ENCODE data around the gene MRPL39.

The MRPL39 gene

DNA sequence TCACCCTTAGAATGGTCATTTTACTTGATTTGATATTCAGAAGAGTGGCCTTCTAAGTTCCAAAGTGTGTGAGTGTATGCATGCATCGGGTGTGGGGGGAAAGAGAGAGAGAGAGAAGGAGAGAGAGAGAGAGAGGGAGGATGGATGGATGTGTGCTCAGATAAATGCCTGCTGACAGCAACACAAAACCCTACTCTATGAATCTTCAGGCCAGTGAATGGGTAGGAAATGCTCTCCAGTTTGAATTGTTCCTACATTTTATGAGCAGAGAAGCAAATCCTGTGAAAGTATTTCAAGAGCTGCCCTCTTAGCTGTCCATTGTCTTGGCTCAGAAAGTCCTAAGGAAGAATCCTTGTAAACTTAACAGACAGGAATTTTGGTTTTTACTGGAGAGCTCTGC lies 39.2 kb upstream of the MRPL39 start:
- no peak overlapping the region for H2BK120ac ChIP-seq (ENCODE audit: insufficient read depth, low read length, poor library complexity)
- no peak overlapping the region for H4K8ac ChIP-seq (ENCODE audit: low read depth, low read length)
- no peak overlapping the region for H3K18ac ChIP-seq (ENCODE audit: low read length)
- H3K36me3 ChIP-seq (ENCODE audit: control insufficient read depth in 1 of 2, insufficient read depth in 2 of 2, low read length in 2 of 2), result no peaks in the 10 kb centered on the region
- H3K9ac ChIP-seq (ENCODE audit: low read length), result no peak overlapping the region
- DNase-seq, result no peak
- no peak overlapping the region for H3K27ac ChIP-seq (ENCODE audit: low read depth, low read length)
- no peak overlapping the region for H4K91ac ChIP-seq (ENCODE audit: low read depth, low read length)
- H3K14ac ChIP-seq (ENCODE audit: low read length), result no peak overlapping the region
- H4K12ac ChIP-seq (ENCODE audit: low read depth, low read length), result no peak overlapping the region
- no peaks in the 10 kb centered on the region for H3K27me3 ChIP-seq (ENCODE audit: insufficient read depth, low read length)
- no peaks in the 10 kb centered on the region for H3K79me1 ChIP-seq (ENCODE audit: low read length)
- H3K4me1 ChIP-seq (ENCODE audit: control insufficient read depth in 1 of 2, insufficient read depth in 2 of 2, low read length in 2 of 2), result no peaks in the 10 kb centered on the region
- no peaks in the 10 kb centered on the region for H3K79me2 ChIP-seq (ENCODE audit: control insufficient read depth, insufficient read depth, low read length, poor library complexity)
- no peak overlapping the region for H2AK5ac ChIP-seq (ENCODE audit: low read length)
- no peak overlapping the region for H3K23ac ChIP-seq (ENCODE audit: low read length)
- no peak overlapping the region for H2AFZ ChIP-seq (ENCODE audit: insufficient read depth, low read length, poor library complexity)
- no peak overlapping the region for H2BK12ac ChIP-seq (ENCODE audit: low read length)
- H3K4ac ChIP-seq (ENCODE audit: low read depth, low read length), result no peak overlapping the region
- H3K9me3 ChIP-seq (ENCODE audit: insufficient read depth, low read depth, low read length), result no peaks in the 10 kb centered on the region
- no CpG with 5 or more reads among the region's 1 CpG for WGBS (ENCODE audit: extremely low coverage, insufficient coverage, insufficient read length)
- H3K4me2 ChIP-seq (ENCODE audit: low read length), result no peak overlapping the region
- no peak overlapping the region for H2BK5ac ChIP-seq (ENCODE audit: low read depth, low read length, poor library complexity)
- no peak overlapping the region for H3K4me3 ChIP-seq (ENCODE audit: low read depth, low read length)

DNA sequence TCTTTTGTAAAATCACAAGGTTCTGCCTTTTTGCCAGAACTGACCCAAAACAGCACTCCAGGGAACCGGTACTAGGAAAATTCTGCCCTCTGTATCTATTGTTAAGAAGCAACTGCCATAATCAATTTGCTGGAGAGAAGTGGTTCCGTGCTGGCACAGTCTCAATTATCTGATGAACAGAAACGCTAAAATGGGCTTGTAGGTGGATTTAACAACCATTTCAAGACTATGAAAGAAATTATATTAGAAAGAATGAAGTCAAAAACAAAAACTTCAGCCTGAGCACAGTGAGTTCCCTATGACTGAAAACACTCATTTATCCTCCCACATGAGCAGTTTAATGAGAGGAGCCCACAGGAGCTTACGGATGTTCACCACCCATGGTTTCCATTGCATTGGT lies 36.2 kb upstream of the MRPL39 start:
- Histone ChIP-seq H4K91ac (ENCODE audit: low read depth, low read length) (no peak overlapping the region), H3K9me3 (ENCODE audit: insufficient read depth, low read depth, low read length) (no peaks in the 10 kb centered on the region), H3K4ac (ENCODE audit: low read depth, low read length) (no peak overlapping the region), H4K12ac (ENCODE audit: low read depth, low read length) (no peak overlapping the region), H3K27me3 (ENCODE audit: insufficient read depth, low read length) (peaks cover 7% of the 10 kb centered on the region), H3K79me1 (ENCODE audit: low read length) (peaks cover 2% of the 10 kb centered on the region), H3K14ac (ENCODE audit: low read length) (no peak overlapping the region), H2AK5ac (ENCODE audit: low read length) (no peak overlapping the region), H3K4me2 (ENCODE audit: low read length) (no peak overlapping the region), H4K8ac (ENCODE audit: low read depth, low read length) (no peak overlapping the region), H3K36me3 (ENCODE audit: control insufficient read depth in 1 of 2, insufficient read depth in 2 of 2, low read length in 2 of 2) (no peaks in the 10 kb centered on the region), H2BK5ac (ENCODE audit: low read depth, low read length, poor library complexity) (no peak overlapping the region), H3K4me1 (ENCODE audit: control insufficient read depth in 1 of 2, insufficient read depth in 2 of 2, low read length in 2 of 2) (peaks cover 4 to 6% of the 10 kb centered on the region in 2 experiments), H3K18ac (ENCODE audit: low read length) (no peak overlapping the region), H3K79me2 (ENCODE audit: control insufficient read depth, insufficient read depth, low read length, poor library complexity) (no peaks in the 10 kb centered on the region), H3K4me3 (ENCODE audit: low read depth, low read length) (no peak overlapping the region), H2BK120ac (ENCODE audit: insufficient read depth, low read length, poor library complexity) (no peak overlapping the region), H3K23ac (ENCODE audit: low read length) (no peak overlapping the region), H2AFZ (ENCODE audit: insufficient read depth, low read length, poor library complexity) (no peak overlapping the region), H3K27ac (ENCODE audit: low read depth, low read length) (no peak overlapping the region), H2BK12ac (ENCODE audit: low read length) (no peak overlapping the region), H3K9ac (ENCODE audit: low read length) (no peak overlapping the region)
- no CpG with 5 or more reads among the region's 4 CpGs for WGBS (ENCODE audit: extremely low coverage, insufficient coverage, insufficient read length)
- no peak for DNase-seq

DNA sequence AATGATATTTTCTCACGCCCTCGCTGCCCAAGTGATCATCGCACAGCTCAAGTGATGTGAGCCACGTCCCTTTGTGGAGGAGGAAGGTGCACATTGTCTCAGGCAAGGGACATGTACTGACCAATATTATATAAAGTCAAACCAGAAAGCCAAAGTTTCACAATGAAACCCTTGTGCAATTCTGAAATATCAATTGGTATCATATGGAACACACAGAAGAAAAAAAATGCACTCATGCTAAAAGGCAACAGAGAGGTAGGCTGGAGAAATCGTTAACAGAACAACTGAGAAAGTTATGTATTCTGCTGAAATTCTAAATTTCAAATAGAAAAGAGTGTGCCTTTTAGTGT lies 33.6 kb upstream of the MRPL39 start:
- H3K18ac ChIP-seq (ENCODE audit: low read length), result no peak overlapping the region
- H3K4me3 ChIP-seq (ENCODE audit: low read depth, low read length), result no peak overlapping the region
- no peak overlapping the region for H3K9ac ChIP-seq (ENCODE audit: low read length)
- H3K79me2 ChIP-seq (ENCODE audit: control insufficient read depth, insufficient read depth, low read length, poor library complexity), result no peaks in the 10 kb centered on the region
- H2BK5ac ChIP-seq (ENCODE audit: low read depth, low read length, poor library complexity), result no peak overlapping the region
- H3K4me2 ChIP-seq (ENCODE audit: low read length), result no peak overlapping the region
- no peak for DNase-seq
- H2AFZ ChIP-seq (ENCODE audit: insufficient read depth, low read length, poor library complexity), result no peak overlapping the region
- H3K36me3 ChIP-seq (ENCODE audit: control insufficient read depth in 1 of 2, insufficient read depth in 2 of 2, low read length in 2 of 2), result no peaks in the 10 kb centered on the region
- no peak overlapping the region for H3K14ac ChIP-seq (ENCODE audit: low read length)
- H3K4ac ChIP-seq (ENCODE audit: low read depth, low read length), result no peak overlapping the region
- no peaks in the 10 kb centered on the region for H3K9me3 ChIP-seq (ENCODE audit: insufficient read depth, low read depth, low read length)
- no peak overlapping the region for H2BK12ac ChIP-seq (ENCODE audit: low read length)
- no peak overlapping the region for H3K23ac ChIP-seq (ENCODE audit: low read length)
- no peak overlapping the region for H4K12ac ChIP-seq (ENCODE audit: low read depth, low read length)
- WGBS (ENCODE audit: extremely low coverage, insufficient coverage, insufficient read length), result no CpG with 5 or more reads among the region's 5 CpGs
- H2AK5ac ChIP-seq (ENCODE audit: low read length), result no peak overlapping the region
- no peak overlapping the region for H4K8ac ChIP-seq (ENCODE audit: low read depth, low read length)
- H3K4me1 ChIP-seq (ENCODE audit: control insufficient read depth in 1 of 2, insufficient read depth in 2 of 2, low read length in 2 of 2), result peaks cover 4 to 6% of the 10 kb centered on the region in 2 experiments
- peaks cover 2% of the 10 kb centered on the region for H3K79me1 ChIP-seq (ENCODE audit: low read length)
- peaks cover 7% of the 10 kb centered on the region for H3K27me3 ChIP-seq (ENCODE audit: insufficient read depth, low read length)
- H4K91ac ChIP-seq (ENCODE audit: low read depth, low read length), result no peak overlapping the region
- no peak overlapping the region for H2BK120ac ChIP-seq (ENCODE audit: insufficient read depth, low read length, poor library complexity)
- H3K27ac ChIP-seq (ENCODE audit: low read depth, low read length), result no peak overlapping the region

DNA sequence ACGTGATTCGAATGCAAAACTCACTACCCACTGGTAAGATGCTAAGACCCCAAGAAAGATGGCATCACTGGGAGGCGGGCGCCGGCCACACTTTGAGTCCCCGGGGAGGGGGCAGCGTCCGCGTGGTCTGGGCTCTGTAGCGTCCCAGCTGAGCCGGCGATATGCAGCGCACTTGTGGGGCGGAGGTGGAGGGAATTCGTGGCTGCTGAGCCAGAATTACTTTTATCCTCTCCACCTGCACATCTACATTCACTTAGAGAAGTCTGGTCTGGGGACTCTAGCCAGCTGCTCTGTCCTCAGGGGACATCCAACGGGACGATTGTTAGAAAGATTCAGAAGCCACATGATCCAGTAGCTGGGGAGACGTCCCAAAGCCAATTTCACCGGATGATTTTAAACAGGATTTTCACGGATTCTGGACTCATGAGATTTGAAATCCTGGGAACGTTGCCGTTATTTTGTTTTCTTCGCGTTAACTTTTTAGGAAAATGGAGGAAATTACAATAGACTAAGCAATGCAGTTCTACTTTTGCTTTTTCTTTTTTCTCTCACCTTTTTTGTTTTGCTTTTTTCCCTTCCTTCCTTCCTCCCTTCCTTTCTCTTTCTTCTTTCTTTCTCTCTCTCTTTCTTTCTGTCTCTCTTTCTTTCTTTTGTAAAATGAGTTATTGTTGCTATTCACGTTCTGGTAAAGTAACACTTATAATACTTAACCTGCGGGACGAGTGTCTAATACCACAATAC lies 33.1 kb upstream of the MRPL39 start:
- H2BK5ac ChIP-seq (ENCODE audit: low read depth, low read length, poor library complexity), result no peak overlapping the region
- peaks cover 7% of the 10 kb centered on the region for H3K27me3 ChIP-seq (ENCODE audit: insufficient read depth, low read length)
- H4K91ac ChIP-seq (ENCODE audit: low read depth, low read length), result no peak overlapping the region
- H3K27ac ChIP-seq (ENCODE audit: low read depth, low read length), result no peak overlapping the region
- H3K4me2 ChIP-seq (ENCODE audit: low read length), result peak overlapping the region; percentile 87
- H3K18ac ChIP-seq (ENCODE audit: low read length), result no peak overlapping the region
- H3K14ac ChIP-seq (ENCODE audit: low read length), result no peak overlapping the region
- H2BK12ac ChIP-seq (ENCODE audit: low read length), result no peak overlapping the region
- H3K4me3 ChIP-seq (ENCODE audit: low read depth, low read length), result peak overlapping the region; percentile 46
- H3K79me2 ChIP-seq (ENCODE audit: control insufficient read depth, insufficient read depth, low read length, poor library complexity), result no peaks in the 10 kb centered on the region
- H2BK120ac ChIP-seq (ENCODE audit: insufficient read depth, low read length, poor library complexity), result no peak overlapping the region
- no peak for DNase-seq
- no peak overlapping the region for H3K9ac ChIP-seq (ENCODE audit: low read length)
- no CpG with 5 or more reads among the region's 27 CpGs for WGBS (ENCODE audit: extremely low coverage, insufficient coverage, insufficient read length)
- H4K8ac ChIP-seq (ENCODE audit: low read depth, low read length), result no peak overlapping the region
- no peak overlapping the region for H2AFZ ChIP-seq (ENCODE audit: insufficient read depth, low read length, poor library complexity)
- no peak overlapping the region for H4K12ac ChIP-seq (ENCODE audit: low read depth, low read length)
- no peak overlapping the region for H3K23ac ChIP-seq (ENCODE audit: low read length)
- H3K4me1 ChIP-seq (ENCODE audit: control insufficient read depth in 1 of 2, insufficient read depth in 2 of 2, low read length in 2 of 2), result peaks cover 4 to 6% of the 10 kb centered on the region in 2 experiments
- no peak overlapping the region for H2AK5ac ChIP-seq (ENCODE audit: low read length)
- no peak overlapping the region for H3K4ac ChIP-seq (ENCODE audit: low read depth, low read length)
- peaks cover 2% of the 10 kb centered on the region for H3K79me1 ChIP-seq (ENCODE audit: low read length)
- no peaks in the 10 kb centered on the region for H3K9me3 ChIP-seq (ENCODE audit: insufficient read depth, low read depth, low read length)
- H3K36me3 ChIP-seq (ENCODE audit: control insufficient read depth in 1 of 2, insufficient read depth in 2 of 2, low read length in 2 of 2), result no peaks in the 10 kb centered on the region
